Measurements from ENCODE around the gene DAPK1.

- TF ChIP-seq RARB (CRISPR knock-in tag; IDR thresholded peaks at IDR 0.05), result no peak
- TF ChIP-seq CREB5 (CRISPR knock-in tag; IDR thresholded peaks at IDR 0.05; ENCODE audit: low read depth), result no peak
- no peak for TF ChIP-seq ZNF70 (CRISPR knock-in tag; IDR thresholded peaks at IDR 0.05)
- TF ChIP-seq ISL1 (CRISPR knock-in tag; IDR thresholded peaks at IDR 0.05), result no peak
- no peak for TF ChIP-seq PPARA (CRISPR knock-in tag; IDR thresholded peaks at IDR 0.05; ENCODE audit: borderline replicate concordance)
- no peak for TF ChIP-seq ZFP3 (CRISPR knock-in tag; IDR thresholded peaks at IDR 0.05)
- TF ChIP-seq GLIS3 (CRISPR knock-in tag; IDR thresholded peaks at IDR 0.05), result no peak
Measured at GRCh38 chr9:87706066-87706739, 208.5 kb downstream of the DAPK1 start.

All from SK-N-SH treated with all-trans-retinoic acid at 6 μM for 48 hours (cell line).